GM10248 (cell line): ENCODE results near the gene TRAPPC1.
A peak's percentile ranks its signal among the peaks of the same experiment; 100 is the strongest.

Experiments used
- CTCF ChIA-PET: fragments of 300-600 bp; sonication (Branson Sonifier 250); formaldehyde crosslinking; extraction: SDS; loops from one replicate; lab custom pipeline; 2021; ENCODE audit warnings: antibody characterized with exemption; lab: Yijun Ruan, JAX
- POLR2A ChIA-PET: fragments of 350-650 bp; sonication (Branson Sonifier 250); formaldehyde crosslinking; extraction: SDS; loops from one replicate; lab custom pipeline; 2020; ENCODE audit warnings: antibody characterized with exemption; lab: Yijun Ruan, JAX
- DNase-seq: peaks from one replicate; pipeline ENCODE4 v3.0.0; 2012; ENCODE audit errors: extremely low spot score
- CTCF ChIP-seq: IDR thresholded peaks from 2 replicates; pipeline ENCODE4 v1.5.1; 2012; ENCODE audit warnings: mild to moderate bottlenecking, low read depth; ENCODE audit errors: extremely low read depth, missing control alignments, control extremely low read depth

Gene TRAPPC1

GRCh38 chr17:7922845-7923628 lies 8.7 kb downstream of the TRAPPC1 start:
- no peak for TF ChIP-seq CTCF
- CTCF ChIA-PET, result interaction anchor here (1.0 to 15.1 kb wide), 5 partner anchors 10 to 135 kb away, joined by 3 to 234 read pairs (median 11); partner anchors contain the start of genes CNTROB, KCNAB3 and TRAPPC1
- DNase-seq, result peak; percentile 81
- POLR2A ChIA-PET, result no interaction called here

GRCh38 chr17:7922269-7922844 lies 9.4 kb downstream of the TRAPPC1 start:
- TF ChIP-seq CTCF, result no peak
- DNase-seq, result no peak
- CTCF ChIA-PET, result interaction anchor here (1.0 to 15.1 kb wide), 6 partner anchors 10 to 135 kb away, joined by 3 to 234 read pairs (median 8); partner anchors contain the start of genes CNTROB, KCNAB3 and TRAPPC1
- POLR2A ChIA-PET, result no interaction called here

GRCh38 chr17:7916808-7917207 lies 14.9 kb downstream of the TRAPPC1 start:
- DNase-seq, result no peak
- ChIA-PET POLR2A (no interaction called here), CTCF (interaction anchor here (1.1 to 15.1 kb wide), 9 partner anchors 9 to 194 kb away, joined by 3 to 234 read pairs (median 5); partner anchors contain the start of genes CNTROB, GUCY2D, KCNAB3 and TRAPPC1)
- TF ChIP-seq CTCF, result no peak

GRCh38 chr17:7916385-7916682 lies 15.4 kb downstream of the TRAPPC1 start:
- no peak for TF ChIP-seq CTCF
- CTCF ChIA-PET, result interaction anchor here (0.7 to 15.1 kb wide), 13 partner anchors 10 to 177 kb away, joined by 3 to 234 read pairs (median 5); partner anchors contain the start of genes CNTROB, GUCY2D, KCNAB3 and TRAPPC1
- POLR2A ChIA-PET, result interaction anchor here (0.6 to 1.1 kb wide), 3 partner anchors 17 to 72 kb away, joined by 3 to 5 read pairs (median 5); no protein-coding TSS in a partner anchor
- no peak for DNase-seq

GRCh38 chr17:7915611-7916384 lies 15.9 kb downstream of the TRAPPC1 start, which contains the start of gene RNF227:
Gene RNF227, minus strand, starts transcription at chr17:7916289. Its CDS starts 94 bp downstream, at chr17:7916195.
- ChIA-PET POLR2A (interaction anchor here (0.6 to 1.1 kb wide), 4 partner anchors 17 to 71 kb away, joined by 3 to 5 read pairs (median 5); no protein-coding TSS in a partner anchor), CTCF (interaction anchor here (0.7 to 15.1 kb wide), 12 partner anchors 9 to 144 kb away, joined by 3 to 234 read pairs (median 5); partner anchors contain the start of genes CNTROB, GUCY2D, KCNAB3 and TRAPPC1)
- peak; percentile 85 for DNase-seq
- TF ChIP-seq CTCF, result no peak

- ChIA-PET CTCF (interaction anchor here (0.9 to 15.1 kb wide), 8 partner anchors 17 to 145 kb away, joined by 3 to 234 read pairs (median 6); partner anchors contain the start of genes CNTROB, KCNAB3 and TRAPPC1), POLR2A (interaction anchor here (1.0 to 1.1 kb wide), 3 partner anchors 18 to 70 kb away, joined by 3 to 5 read pairs (median 5); no protein-coding TSS in a partner anchor)
- TF ChIP-seq CTCF, result no peak
- DNase-seq, result no peak
These were observed 16.6 kb downstream of the TRAPPC1 start for GRCh38 chr17:7915179-7915610.
